H1 (cell line): ENCODE measurements around the gene GRIA2.

Experiments
- BRCA1 ChIP-seq: IDR thresholded peaks from 2 replicates; pipeline ENCODE4 v1.6.1; 2012; ENCODE audit warnings: low read depth, low read length, improper control_type of control experiment
- CEBPB ChIP-seq: IDR thresholded peaks from 2 replicates; pipeline ENCODE4 v1.6.1; 2012; ENCODE audit warnings: low read depth, low read length
- EP300 ChIP-seq, 2 experiments: IDR thresholded peaks; 1 replicate in 1 of 2; 2 replicates in 1 of 2; pipeline ENCODE4 v1.6.1; 2011 to 2012; ENCODE audit warnings: low read depth in 2 of 2, low read length in 2 of 2, mild to moderate bottlenecking in 2 of 2, borderline replicate concordance in 1 of 2, inconsistent platforms in 1 of 2, moderate library complexity in 1 of 2
- EZH2 ChIP-seq: fragments of 200-600 bp; sonication (generic); IDR thresholded peaks from 2 replicates; pipeline ENCODE4 v1.7.1; 2012; ENCODE audit warnings: low read depth, mild to moderate bottlenecking, moderate library complexity, low read length, inconsistent platforms; ENCODE audit not compliant: severe bottlenecking
- JUND ChIP-seq: IDR thresholded peaks from 2 replicates; pipeline ENCODE4 v1.6.1; 2011; ENCODE audit warnings: mild to moderate bottlenecking, improper control_type of control experiment, low read length
- MAX ChIP-seq: IDR thresholded peaks from 2 replicates; pipeline ENCODE4 v1.6.1; 2012; ENCODE audit warnings: inconsistent platforms
- POLR2A ChIP-seq, 2 experiments: IDR thresholded peaks; 1 replicate in 1 of 2; 2 replicates in 1 of 2; pipeline ENCODE4 v1.6.1; 2011; ENCODE audit warnings: low read depth in 2 of 2, low read length in 2 of 2, mild to moderate bottlenecking in 2 of 2; ENCODE audit errors: control extremely low read depth in 1 of 2
- POLR2AphosphoS5 ChIP-seq: IDR thresholded peaks from 2 replicates; pipeline ENCODE4 v1.6.1; 2011; ENCODE audit warnings: low read depth, low read length
- SAP30 ChIP-seq: fragments of 300-600 bp; sonication (generic); IDR thresholded peaks from 2 replicates; pipeline ENCODE4 v1.7.1; 2012; ENCODE audit warnings: low read length, moderate library complexity, mild to moderate bottlenecking, inconsistent platforms; ENCODE audit not compliant: insufficient read depth, insufficient replicate concordance
- SRF ChIP-seq: IDR thresholded peaks from 2 replicates; pipeline ENCODE4 v1.6.1; 2011; ENCODE audit warnings: mild to moderate bottlenecking, low read depth, low read length, moderate library complexity
- TAF1 ChIP-seq: IDR thresholded peaks from 2 replicates; pipeline ENCODE4 v1.6.1; 2011; ENCODE audit warnings: mild to moderate bottlenecking, low read depth, low read length
- YY1 ChIP-seq: IDR thresholded peaks from 2 replicates; pipeline ENCODE4 v1.6.1; 2011; ENCODE audit warnings: low read depth, mild to moderate bottlenecking, low read length
- TF ChIP-seq, protein P1 (sequence below), 3 experiments: IDR thresholded peaks; 1 replicate in 2 of 3; 2 replicates in 1 of 3; pipeline versions ENCODE4 v1.5.1 to v1.6.1; 2011; ENCODE audit warnings: low read length in 3 of 3, mild to moderate bottlenecking in 3 of 3, inconsistent platforms in 2 of 3, low read depth in 1 of 3, moderate library complexity in 1 of 3; ENCODE audit not compliant: insufficient read depth in 1 of 3; ENCODE audit errors: control extremely low read depth in 1 of 3
- TF ChIP-seq, protein P2 (sequence below): IDR thresholded peaks from 2 replicates; pipeline ENCODE4 v1.6.1; 2012; ENCODE audit warnings: inconsistent platforms

GRCh38 chr4:157303471-157303960, 83.0 kb downstream of the GRIA2 start:
- TF ChIP-seq, protein P1, sequence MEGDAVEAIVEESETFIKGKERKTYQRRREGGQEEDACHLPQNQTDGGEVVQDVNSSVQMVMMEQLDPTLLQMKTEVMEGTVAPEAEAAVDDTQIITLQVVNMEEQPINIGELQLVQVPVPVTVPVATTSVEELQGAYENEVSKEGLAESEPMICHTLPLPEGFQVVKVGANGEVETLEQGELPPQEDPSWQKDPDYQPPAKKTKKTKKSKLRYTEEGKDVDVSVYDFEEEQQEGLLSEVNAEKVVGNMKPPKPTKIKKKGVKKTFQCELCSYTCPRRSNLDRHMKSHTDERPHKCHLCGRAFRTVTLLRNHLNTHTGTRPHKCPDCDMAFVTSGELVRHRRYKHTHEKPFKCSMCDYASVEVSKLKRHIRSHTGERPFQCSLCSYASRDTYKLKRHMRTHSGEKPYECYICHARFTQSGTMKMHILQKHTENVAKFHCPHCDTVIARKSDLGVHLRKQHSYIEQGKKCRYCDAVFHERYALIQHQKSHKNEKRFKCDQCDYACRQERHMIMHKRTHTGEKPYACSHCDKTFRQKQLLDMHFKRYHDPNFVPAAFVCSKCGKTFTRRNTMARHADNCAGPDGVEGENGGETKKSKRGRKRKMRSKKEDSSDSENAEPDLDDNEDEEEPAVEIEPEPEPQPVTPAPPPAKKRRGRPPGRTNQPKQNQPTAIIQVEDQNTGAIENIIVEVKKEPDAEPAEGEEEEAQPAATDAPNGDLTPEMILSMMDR (IDR thresholded peaks at IDR 0.05; ENCODE audit: control extremely low read depth in 1 of 3, insufficient read depth in 1 of 3, low read depth in 1 of 3, low read length in 3 of 3), result no peak
- TF ChIP-seq EZH2, result no peak
- no peak for TF ChIP-seq POLR2A (IDR thresholded peaks at IDR 0.05; ENCODE audit: control extremely low read depth in 1 of 2, low read depth in 2 of 2, low read length in 2 of 2)
- no peak for TF ChIP-seq SAP30
- TF ChIP-seq, protein P2, sequence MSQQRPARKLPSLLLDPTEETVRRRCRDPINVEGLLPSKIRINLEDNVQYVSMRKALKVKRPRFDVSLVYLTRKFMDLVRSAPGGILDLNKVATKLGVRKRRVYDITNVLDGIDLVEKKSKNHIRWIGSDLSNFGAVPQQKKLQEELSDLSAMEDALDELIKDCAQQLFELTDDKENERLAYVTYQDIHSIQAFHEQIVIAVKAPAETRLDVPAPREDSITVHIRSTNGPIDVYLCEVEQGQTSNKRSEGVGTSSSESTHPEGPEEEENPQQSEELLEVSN, result no peak
- TF ChIP-seq TAF1, result no peak
- no peak for TF ChIP-seq POLR2AphosphoS5
- TF ChIP-seq CEBPB, result no peak
- TF ChIP-seq YY1, result no peak
- no peak for TF ChIP-seq EP300 (IDR thresholded peaks at IDR 0.05; ENCODE audit: borderline replicate concordance in 1 of 2, low read depth in 2 of 2, low read length in 2 of 2)
- no peak for TF ChIP-seq MAX
- TF ChIP-seq BRCA1, result no peak
- TF ChIP-seq JUND, result no peak
- no peak for TF ChIP-seq SRF
